HG02852 (cell line): Measurements from ENCODE around the gene ENPP7.

ENCODE experiments used
- ATAC-seq: cut with Tn5 transposase; IDR thresholded peaks from one replicate; pipeline ENCODE4 v1.9.1; 2021; ENCODE audit warnings: mild to moderate bottlenecking, moderate library complexity; ENCODE audit not compliant: unreplicated experiment

Gene ENPP7

GRCh38 chr17:79789943-79790804 lies 59.4 kb downstream of the ENPP7 start:
- ATAC-seq = no peak

GRCh38 chr17:79790805-79791734 lies 60.3 kb downstream of the ENPP7 start:
- ATAC-seq = no peak

- ATAC-seq = no peak
These were observed 61.0 kb downstream of the ENPP7 start for GRCh38 chr17:79791735-79792161.
